SW 1271 (cell line): ENCODE measurements around the gene CPXCR1.
"Not testable (repeated sequence)": the region's sequence is repeated elsewhere in the genome, so short reads cannot be mapped to it uniquely, and the experiment has no call there.

ENCODE experiments used
- DNase-seq, 2 experiments: peaks; one replicate each; lab custom pipeline; 2025; lab: John Stamatoyannopoulos, UW

Gene CPXCR1

DNA sequence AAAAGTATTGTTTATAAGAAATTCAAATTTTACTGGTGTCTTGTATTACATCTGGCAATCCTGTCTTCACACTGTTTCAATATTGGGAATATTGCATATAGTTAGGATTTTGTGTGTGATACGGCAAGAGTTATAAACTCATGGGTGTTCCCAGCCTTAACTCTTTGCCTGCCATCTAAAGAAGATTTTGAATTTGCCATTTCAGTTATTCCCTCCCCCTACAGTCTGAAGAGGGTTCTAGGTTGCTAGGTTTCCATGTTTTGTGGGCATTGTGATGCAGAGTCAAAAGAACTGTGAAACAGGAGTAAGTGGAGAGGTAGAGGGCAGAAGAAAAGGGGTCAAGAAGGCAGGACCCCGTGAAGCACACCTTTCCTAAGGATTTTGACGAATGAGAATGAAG is at the start of gene CPXCR1:
TSS of gene CPXCR1 (plus strand) at position 301 of the 400 bp plus-strand sequence. CDS start 6,190 bp downstream, outside the sequence.
- DNase-seq: no peak

DNA sequence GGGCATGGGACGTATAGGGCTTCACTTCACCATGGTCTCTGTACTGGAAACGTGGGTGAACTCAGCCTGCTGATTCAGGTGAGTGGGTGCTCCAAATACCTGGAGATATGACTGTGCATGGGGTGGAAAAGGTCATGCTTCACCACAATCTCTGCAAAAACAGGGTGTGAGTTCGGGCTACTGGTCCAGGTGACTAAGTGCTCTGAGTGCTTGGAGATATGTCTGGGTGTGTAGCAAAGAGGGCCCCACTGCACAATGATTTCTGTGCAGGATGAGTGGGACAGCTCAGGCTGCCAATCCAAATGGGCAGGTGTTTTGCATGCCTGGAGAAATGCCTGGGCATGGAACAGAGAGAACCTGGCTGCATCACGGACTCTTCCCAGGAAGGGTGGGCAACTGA is 11.2 kb upstream of the CPXCR1 start:
- DNase-seq: no peak

DNA sequence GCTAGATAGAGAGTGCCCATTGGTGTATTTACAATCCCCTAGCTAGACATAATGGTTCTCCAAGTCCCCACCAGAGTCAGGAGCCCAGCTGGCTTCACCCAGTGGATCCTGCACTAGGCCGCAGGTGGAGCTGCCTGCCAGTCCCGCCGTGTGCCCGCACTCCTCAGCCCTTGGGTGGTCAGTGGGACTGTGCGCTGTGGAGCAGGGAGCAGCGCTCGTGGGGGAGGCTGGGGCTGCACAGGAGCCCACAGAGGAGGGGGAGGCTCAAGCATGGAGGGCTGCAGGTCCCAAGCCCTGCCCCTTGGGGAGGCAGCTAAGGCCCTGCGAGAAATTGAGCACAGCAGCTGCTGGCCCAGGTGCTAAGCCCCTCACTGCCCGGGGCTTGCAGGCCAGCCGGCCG is 810 bp upstream of the CPXCR1 start:
- not testable (repeated sequence) for DNase-seq

DNA sequence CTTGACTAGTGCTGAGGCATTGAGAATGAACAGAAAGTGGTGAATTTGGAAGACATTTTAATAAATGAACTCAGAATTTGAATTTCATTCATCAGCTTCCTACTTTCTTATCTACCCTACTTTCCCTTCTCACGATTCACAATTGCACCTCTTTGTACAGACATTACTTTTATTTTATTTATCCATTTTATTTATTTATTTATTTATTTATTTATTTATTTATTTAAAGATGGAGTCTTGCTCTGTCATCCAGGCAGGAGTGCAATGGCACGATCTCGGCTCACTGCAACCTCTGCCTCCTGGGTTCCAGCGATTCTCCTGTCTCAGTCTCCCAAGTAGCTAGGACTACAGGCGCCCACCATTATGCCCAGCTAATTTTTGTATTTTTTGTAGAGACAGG is 5.3 kb downstream of the CPXCR1 start:
- not testable (repeated sequence) for DNase-seq

GRCh38 chrX:88789825-88790224 is 42.8 kb downstream of the CPXCR1 start:
- DNase-seq: no peak
